HCT116 (cell line): ENCODE measurements around the gene SPTBN4. TPM values are rescaled to one million over a fixed set of nuclear protein-coding genes. Genes with fewer than 3 reads are reported as not detected.

ENCODE experiments used
- ATAC-seq: fragments of 200-7000 bp; cut with Tn5 transposase; 2 replicates; pipeline ENCODE4 v1.9.1; 2020; ENCODE audit warnings: mild to moderate bottlenecking, moderate library complexity
- BruUV-seq: library from RNA; stranded (reverse); fragments of 400-500 nt; replicated peaks from 2 replicates; lab custom pipeline; 2021; lab: Mats Ljungman, UMichigan
- CTCF ChIA-PET: fragments of 300-600 bp; sonication (Branson Sonifier 250); formaldehyde crosslinking; loops from one replicate; lab custom pipeline; 2021; ENCODE audit warnings: antibody characterized with exemption; lab: Charles Lee
- POLR2A ChIA-PET: fragments of 300-600, 350-600 bp; sonication (Branson Sonifier 250); formaldehyde crosslinking; loops from one replicate; lab custom pipeline; 2021; ENCODE audit warnings: antibody characterized with exemption; lab: Charles Lee
- RAD21 ChIA-PET, 2 experiments: fragments of 300-600 bp; sonication (Branson Sonifier 250); formaldehyde crosslinking; loops; one replicate each; lab custom pipeline; 2023; ENCODE audit warnings: low total read pairs in 2 of 2; ENCODE audit not compliant: uncharacterized antibody in 2 of 2, unreplicated experiment in 2 of 2, low non-redundant PET in 1 of 2; lab: Charles Lee
- DNase-seq: peaks from one replicate; pipeline ENCODE4 v3.0.0-alpha.2; 2010; ENCODE audit warnings: low read depth, low spot score
- H2AFZ ChIP-seq: fragments of 200-600 bp; shearing (Covaris generic), sonication (generic); 2 replicates; pipeline ENCODE4 v1.6.1; 2017; ENCODE audit warnings: low read depth, mixed run types, mixed read lengths, antibody characterized with exemption, low read length; ENCODE audit not compliant: poor library complexity, severe bottlenecking
- H3K27ac ChIP-seq: 2 replicates; pipeline ENCODE4 v1.5.1; 2012; ENCODE audit warnings: low read depth, low read length
- H3K27me3 ChIP-seq: fragments of 200-600 bp; sonication (generic); 2 replicates; pipeline ENCODE4 v1.6.1; 2016; ENCODE audit warnings: mixed run types, low read length, mixed read lengths; ENCODE audit not compliant: insufficient read depth
- H3K36me3 ChIP-seq, 2 experiments: fragments of 200-500 bp in 1 of 2; fragments of 200-600 bp in 1 of 2; sonication (Bioruptor generic) in 1 of 2; sonication (generic) in 1 of 2; 2 replicates each; pipeline versions ENCODE4 v1.5.1 to v1.6.1; 2014 to 2016; ENCODE audit warnings: low read length in 2 of 2, inconsistent platforms in 1 of 2, mixed read lengths in 1 of 2, mixed run types in 1 of 2; ENCODE audit not compliant: insufficient read depth in 2 of 2, control insufficient read depth in 1 of 2
- H3K4me1 ChIP-seq, 2 experiments: fragments of 200-600 bp in 1 of 2; sonication (generic) in 1 of 2; 2 replicates each; pipeline versions ENCODE4 v1.5.1 to v1.6.1; 2012 to 2017; ENCODE audit warnings: low read length in 2 of 2, inconsistent platforms in 1 of 2, mild to moderate bottlenecking in 1 of 2, mixed read lengths in 1 of 2, mixed run types in 1 of 2, moderate library complexity in 1 of 2; ENCODE audit not compliant: insufficient read depth in 2 of 2, control insufficient read depth in 1 of 2
- H3K4me2 ChIP-seq: fragments of 200-600 bp; sonication (generic); 2 replicates; pipeline ENCODE4 v1.6.1; 2017; ENCODE audit warnings: mixed run types, low read length, mixed read lengths
- H3K4me3 ChIP-seq, 2 experiments: fragments of 200-600 bp in 1 of 2; sonication (generic) in 1 of 2; replicated peaks in 1 of 2; 2 replicates each; pipeline ENCODE4 v1.5.1; 2011 to 2016; ENCODE audit warnings: low read length in 2 of 2, control low read depth in 1 of 2, low read depth in 1 of 2, mild to moderate bottlenecking in 1 of 2, mixed read lengths in 1 of 2, mixed run types in 1 of 2
- H3K79me2 ChIP-seq: fragments of 200-600 bp; sonication (generic); 2 replicates; pipeline ENCODE4 v1.6.1; 2017; ENCODE audit warnings: mild to moderate bottlenecking, mixed run types, low read length, moderate library complexity, mixed read lengths; ENCODE audit not compliant: insufficient read depth
- H3K9ac ChIP-seq: fragments of 200-600 bp; sonication (generic); 2 replicates; pipeline ENCODE4 v1.6.1; 2016; ENCODE audit warnings: low read length, mixed read lengths
- H3K9me2 ChIP-seq: fragments of 200-600 bp; sonication (generic), shearing (Covaris generic); 2 replicates; pipeline ENCODE4 v1.6.1; 2017; ENCODE audit warnings: mixed run types, mild to moderate bottlenecking, moderate library complexity; ENCODE audit not compliant: insufficient read depth
- H3K9me3 ChIP-seq, 2 experiments: fragments of 200-500 bp in 1 of 2; fragments of 200-600 bp in 1 of 2; sonication (Bioruptor generic) in 1 of 2; sonication (generic) in 1 of 2; 2 replicates each; pipeline ENCODE4 v1.6.1; 2014 to 2017; ENCODE audit warnings: low read length in 2 of 2, mixed read lengths in 2 of 2, inconsistent platforms in 1 of 2, low read depth in 1 of 2, mild to moderate bottlenecking in 1 of 2, mixed run types in 1 of 2, moderate library complexity in 1 of 2; ENCODE audit not compliant: control insufficient read depth in 1 of 2, insufficient read depth in 1 of 2
- H4K20me1 ChIP-seq: fragments of 200-600 bp; sonication (generic), shearing (Covaris generic); 2 replicates; pipeline ENCODE4 v1.6.1; 2017; ENCODE audit warnings: mixed run types, mild to moderate bottlenecking, moderate library complexity; ENCODE audit not compliant: insufficient read depth
- CBX3 ChIP-seq: IDR thresholded peaks from 2 replicates; pipeline ENCODE4 v1.6.1; 2012; ENCODE audit warnings: low read depth
- CEBPB ChIP-seq: IDR thresholded peaks from 2 replicates; pipeline ENCODE4 v1.6.1; 2012; ENCODE audit warnings: low read depth
- CTCF ChIP-seq, 3 experiments: fragments of 200-600 bp in 1 of 3; sonication (generic) in 1 of 3; IDR thresholded peaks in 2 of 3; conservative IDR thresholded peaks in 1 of 3; 2 replicates each; pipeline ENCODE4 v1.5.1; 2012 to 2017; ENCODE audit warnings: low read depth in 2 of 3, low read length in 2 of 3, antibody characterized with exemption in 1 of 3, borderline replicate concordance in 1 of 3, control low read depth in 1 of 3, mild to moderate bottlenecking in 1 of 3, mixed read lengths in 1 of 3, mixed run types in 1 of 3, moderate library complexity in 1 of 3; ENCODE audit not compliant: insufficient read depth in 1 of 3
- EGR1 ChIP-seq: IDR thresholded peaks from 2 replicates; pipeline ENCODE4 v1.6.1; 2012; ENCODE audit warnings: low read depth
- ELF1 ChIP-seq: IDR thresholded peaks from 2 replicates; pipeline ENCODE4 v1.6.1; 2012; ENCODE audit warnings: low read depth, borderline replicate concordance
- EZH2 ChIP-seq: fragments of 200-600 bp; sonication (generic); IDR thresholded peaks from 2 replicates; pipeline ENCODE4 v1.6.1; 2017; ENCODE audit warnings: antibody characterized with exemption, mixed run types
- EZH2phosphoT487 ChIP-seq: fragments of 200-600 bp; IDR thresholded peaks from 2 replicates; pipeline ENCODE4 v1.6.1; 2018; ENCODE audit warnings: antibody characterized with exemption, borderline replicate concordance
- FOSL1 ChIP-seq: IDR thresholded peaks from 2 replicates; pipeline ENCODE4 v1.6.1; 2012; ENCODE audit warnings: low read depth
- JUND ChIP-seq: IDR thresholded peaks from 2 replicates; pipeline ENCODE4 v1.6.1; 2012
- POLR2AphosphoS5 ChIP-seq: IDR thresholded peaks from 2 replicates; pipeline ENCODE4 v1.6.1; 2011; ENCODE audit warnings: mild to moderate bottlenecking, low read depth, low read length, moderate library complexity
- RAD21 ChIP-seq: IDR thresholded peaks from 2 replicates; pipeline ENCODE4 v1.6.1; 2012; ENCODE audit warnings: low read depth, mild to moderate bottlenecking
- REST ChIP-seq: IDR thresholded peaks from 2 replicates; pipeline ENCODE4 v1.6.1; 2012; ENCODE audit warnings: low read depth
- SIN3A ChIP-seq: IDR thresholded peaks from 2 replicates; pipeline ENCODE4 v1.6.1; 2012; ENCODE audit warnings: low read depth
- SP1 ChIP-seq: IDR thresholded peaks from 2 replicates; pipeline ENCODE4 v1.6.1; 2012; ENCODE audit warnings: low read depth
- TCF7L2 ChIP-seq: IDR thresholded peaks from 2 replicates; pipeline ENCODE4 v1.7.0; 2011; ENCODE audit warnings: borderline replicate concordance, inconsistent platforms; ENCODE audit not compliant: insufficient read depth, insufficient read length; ENCODE audit errors: extremely low read depth
- ZBTB33 ChIP-seq: IDR thresholded peaks from 2 replicates; pipeline ENCODE4 v1.6.1; 2011; ENCODE audit warnings: mild to moderate bottlenecking, low read length, moderate library complexity; ENCODE audit not compliant: insufficient replicate concordance; ENCODE audit errors: extremely low read depth
- intact Hi-C: fragments of 100-400 bp; cut with micrococcal nuclease; formaldehyde crosslinking; loops from 2 replicates; pipeline ENCODE4 v1.10.0; 2022
- total RNA-seq: library from RNA; stranded (reverse); gene quantifications from one replicate; pipeline ENCODE4 v1.2.1, GENCODE V29; 2021; ENCODE audit not compliant: unreplicated experiment

SPTBN4 gene
- total RNA-seq, 1 experiment from 2014 or later, result 4.6 TPM

GRCh38 chr19:40433391-40434216 lies 33.2 kb upstream of the SPTBN4 start (continued):
- TF ChIP-seq CTCF (IDR thresholded peaks at IDR 0.05 in 2 of 3, conservative IDR thresholded peaks at IDR 0.05 in 1 of 3; ENCODE audit: borderline replicate concordance in 1 of 3, insufficient read depth in 1 of 3, low read depth in 2 of 3, low read length in 2 of 3) (no peak), ZBTB33 (no peak), POLR2AphosphoS5 (peak; percentile 83), EGR1 (peak; percentile 40; the same call in 1 of the 2 replicates), ELF1 (no peak), TCF7L2 (no peak), SIN3A (peak; percentile 62)

DNA sequence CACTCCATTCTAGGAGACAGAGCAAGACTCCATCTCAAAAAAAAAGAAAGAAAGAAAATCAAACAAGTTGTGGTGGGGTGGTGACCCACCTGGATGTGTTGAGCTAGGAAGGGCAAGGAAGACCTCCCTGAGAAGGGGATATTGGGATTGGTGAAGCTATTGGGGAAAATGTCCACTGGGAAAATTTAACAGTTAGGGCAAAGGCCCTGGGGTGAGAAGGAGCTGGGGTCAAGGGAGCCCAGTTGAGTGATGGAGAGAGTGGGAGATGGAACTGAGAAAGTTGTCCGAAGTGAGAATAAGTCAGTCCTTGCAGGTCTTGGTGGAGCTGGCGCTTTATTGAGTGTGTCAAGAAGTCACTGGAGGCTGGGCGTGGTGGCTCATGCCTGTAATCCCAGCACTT lies 28.5 kb upstream of the SPTBN4 start:
- DNase-seq (no peak), ATAC-seq (no peak)
- Histone ChIP-seq H3K9me2 (no peaks in the 10 kb centered on the region), H3K4me1 (peaks cover 17 to 30% of the 10 kb centered on the region in 2 experiments), H4K20me1 (no peaks in the 10 kb centered on the region), H2AFZ (no peak overlapping the region), H3K36me3 (peaks cover 13 to 15% of the 10 kb centered on the region in 2 experiments; a peak in 3 of 4 replicates), H3K9me3 (no peaks in the 10 kb centered on the region), H3K4me2 (no peak overlapping the region), H3K9ac (no peak overlapping the region), H3K27me3 (no peaks in the 10 kb centered on the region), H3K27ac (no peak overlapping the region), H3K79me2 (peaks cover 23% of the 10 kb centered on the region), H3K4me3 (no peak overlapping the region)
- intact Hi-C loops, result no loop called here
- POLR2A ChIA-PET, result interaction anchor here (1.4 kb wide), 1 partner anchor 12 kb away, joined by 7 read pairs; the partner anchor contains the start of gene SERTAD1
- CTCF ChIA-PET, result interaction anchor here (1.3 kb wide), 1 partner anchor 17 kb away, joined by 3 read pairs; no protein-coding TSS in a partner anchor
- BruUV-seq, result no TSS peak
- RAD21 ChIA-PET, result no interaction called here
- TF ChIP-seq REST (no peak), RAD21 (no peak), FOSL1 (no peak), EZH2 (no peak), EZH2phosphoT487 (no peak), SP1 (no peak), SIN3A (no peak), JUND (no peak), POLR2AphosphoS5 (no peak), CEBPB (no peak), CBX3 (no peak)
